ENCODE results near the gene MAFB.
"Not testable (repeated sequence)": the region's sequence is repeated elsewhere in the genome, so short reads cannot be mapped to it uniquely, and the experiment has no call there.

GRCh38 chr20:40736468-40736867 lies 47.4 kb upstream of the MAFB start:
- not testable (repeated sequence) for TF ChIP-seq POLR2A, CTCF (IDR thresholded peaks at IDR 0.05)
